HG02970 (cell line): Measurements from ENCODE around the gene SIK2.
"Not testable (repeated sequence)": the region's sequence is repeated elsewhere in the genome, so short reads cannot be mapped to it uniquely, and the experiment has no call there.

ENCODE experiments used
- ATAC-seq: cut with Tn5 transposase; IDR thresholded peaks from one replicate; pipeline ENCODE4 v1.9.1; 2021; ENCODE audit warnings: mild to moderate bottlenecking, moderate library complexity, moderate number of reproducible peaks; ENCODE audit not compliant: unreplicated experiment, low FRiP score

The SIK2 gene

DNA sequence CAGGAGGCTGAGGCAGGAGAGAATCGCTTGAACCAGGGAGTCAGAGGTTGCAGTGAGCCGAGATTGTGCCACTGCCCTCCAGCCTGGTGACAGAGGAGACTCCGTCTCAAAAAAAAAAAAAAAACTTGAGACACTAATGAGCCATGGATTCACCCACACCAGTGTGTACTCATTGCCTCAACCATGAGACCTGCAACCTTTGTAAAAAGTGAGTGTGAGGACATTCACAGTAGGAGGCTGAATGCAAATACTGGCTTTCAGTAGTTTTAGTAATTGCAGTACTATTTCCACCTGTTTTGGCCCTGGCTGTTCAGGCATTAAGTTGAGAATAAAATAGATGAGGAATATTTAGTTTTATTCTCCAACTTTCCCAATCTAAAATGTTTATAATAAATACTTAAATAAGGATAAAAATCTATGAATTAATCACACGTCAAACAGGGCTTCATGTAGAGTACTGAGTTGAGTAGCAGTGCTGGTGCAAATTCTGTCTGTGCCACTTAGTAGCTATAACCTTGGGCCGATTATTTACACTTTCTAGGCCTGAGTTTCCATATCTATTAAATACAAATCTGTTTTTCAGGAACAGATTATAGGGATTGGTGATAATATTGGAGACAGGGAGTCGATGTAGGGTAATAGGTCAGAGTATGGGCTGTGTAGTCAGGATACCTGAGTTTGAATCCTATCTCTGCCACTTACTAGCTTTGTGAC is 91.1 kb downstream of the SIK2 start:
- ATAC-seq = no peak

DNA sequence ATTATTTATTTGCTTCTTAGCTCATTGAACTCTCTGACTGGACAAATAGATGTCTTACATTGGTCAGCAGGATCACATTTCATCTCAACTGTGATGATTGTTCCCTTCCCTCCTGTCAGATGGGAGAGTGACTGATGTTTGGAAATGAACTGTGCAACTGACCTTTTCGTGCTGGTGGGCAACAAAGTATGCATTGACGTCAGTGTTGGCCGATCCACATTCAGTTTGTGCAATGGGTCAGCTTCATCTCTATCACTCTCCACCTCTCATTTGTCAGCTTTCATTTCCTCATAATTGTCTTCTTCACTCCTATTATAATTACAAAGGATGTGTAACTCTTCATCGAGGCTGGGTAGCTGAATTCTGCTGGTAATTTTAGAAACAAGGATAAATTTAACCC is 92.6 kb downstream of the SIK2 start:
- no peak for ATAC-seq

GRCh38 chr11:111696556-111696955 is 94.3 kb downstream of the SIK2 start:
- ATAC-seq = no peak

DNA sequence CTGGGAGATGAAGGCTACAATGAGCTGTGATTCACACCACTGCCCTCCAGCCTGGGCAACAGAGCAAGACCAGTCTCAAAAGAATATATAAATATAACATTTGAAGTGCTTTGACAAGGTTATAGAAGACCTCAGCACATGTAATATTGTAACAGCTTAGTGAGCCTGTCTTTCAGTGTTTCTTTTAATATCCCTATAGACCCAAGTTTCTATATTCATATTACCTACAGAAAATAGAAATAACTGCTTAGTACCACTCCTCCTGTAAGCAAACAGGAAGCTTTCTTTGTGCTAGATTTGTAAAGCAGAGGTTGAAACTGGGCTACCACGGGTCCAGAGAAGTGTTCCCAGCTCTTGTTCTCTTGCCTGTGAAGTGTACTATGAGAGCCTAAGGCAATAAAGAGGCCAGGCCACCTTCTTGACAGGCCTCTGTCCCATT is 95.7 kb downstream of the SIK2 start:
- ATAC-seq = no peak

- no peak for ATAC-seq
These were observed 96.8 kb downstream of the SIK2 start for GRCh38 chr11:111698852-111699559.

- no peak for ATAC-seq
These were observed 97.4 kb downstream of the SIK2 start for GRCh38 chr11:111699579-111700156.

DNA sequence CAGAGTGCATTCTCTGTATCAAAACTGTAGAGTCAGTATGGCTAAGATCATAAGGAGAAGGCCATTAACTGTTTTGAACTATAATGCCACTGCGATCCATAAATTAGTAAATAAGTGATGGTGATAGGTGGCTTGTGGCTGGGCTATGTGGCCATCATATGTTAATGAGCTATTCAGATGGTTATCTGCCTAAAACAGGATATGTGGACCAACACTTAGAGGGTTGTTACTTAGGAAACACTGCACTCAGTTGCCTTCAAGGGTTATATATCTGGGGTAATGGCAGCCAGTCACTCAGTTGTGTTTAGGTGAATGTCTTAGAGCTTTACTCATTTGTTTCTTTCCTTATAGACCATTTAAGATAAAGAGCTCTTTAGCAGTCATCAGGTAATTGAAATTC is 97.9 kb downstream of the SIK2 start:
- no peak for ATAC-seq

DNA sequence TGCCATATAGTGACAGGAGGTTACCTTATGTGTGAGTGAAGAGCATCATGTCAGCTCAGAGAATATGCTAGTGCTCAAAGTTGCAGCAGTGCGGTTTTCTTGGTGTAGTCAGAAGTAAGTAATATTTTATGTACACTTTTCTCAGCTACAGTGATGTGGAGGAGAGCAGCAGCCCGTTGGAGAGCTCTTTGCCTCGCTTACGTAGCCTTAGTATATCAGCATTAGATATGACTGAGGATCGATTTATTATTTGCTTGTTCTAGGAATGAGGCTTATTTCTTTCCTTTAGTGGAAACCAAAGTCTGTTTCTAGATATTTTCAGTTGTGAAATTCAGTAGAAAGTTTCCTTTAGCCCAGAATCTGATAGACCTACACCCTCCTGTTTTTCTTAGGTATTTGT is 100.4 kb downstream of the SIK2 start:
- ATAC-seq = no peak

GRCh38 chr11:111703576-111703975 is 101.3 kb downstream of the SIK2 start:
- no peak for ATAC-seq

GRCh38 chr11:111707039-111707690 is 104.9 kb downstream of the SIK2 start:
- no peak for ATAC-seq

GRCh38 chr11:111707691-111708067 is 105.4 kb downstream of the SIK2 start:
- ATAC-seq = no peak

GRCh38 chr11:111714522-111714921 is 112.3 kb downstream of the SIK2 start:
- ATAC-seq = no peak

DNA sequence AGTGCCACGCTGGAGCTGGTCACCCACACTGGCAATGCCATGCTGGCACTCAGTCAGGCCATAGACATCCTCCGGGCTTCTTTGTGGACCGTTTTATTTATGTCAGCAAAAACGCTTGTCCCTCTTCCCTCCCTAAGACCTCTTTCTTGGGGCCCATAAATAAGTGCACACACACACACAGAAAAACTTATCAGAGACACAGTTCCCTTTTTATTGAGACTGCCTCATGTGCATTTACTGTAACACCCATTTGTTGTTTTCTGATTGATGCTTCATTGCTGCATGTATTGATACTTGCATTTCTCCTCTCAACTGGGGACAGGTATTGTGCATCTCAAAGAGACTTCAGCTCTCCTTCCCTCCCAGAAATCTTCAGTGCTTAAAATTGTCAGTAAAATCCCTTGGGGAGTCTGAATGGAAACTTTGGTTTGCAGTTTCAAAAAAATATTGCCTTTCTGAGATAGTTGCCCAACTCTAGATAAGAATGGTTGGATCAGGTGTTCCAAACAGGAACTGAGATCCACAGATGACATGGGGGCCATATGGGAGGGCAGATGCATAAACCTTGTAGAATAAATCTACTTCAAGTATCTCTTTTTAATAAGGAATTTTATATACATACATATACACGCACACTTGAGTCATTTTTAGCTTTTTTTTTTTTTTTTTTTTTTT is 113.0 kb downstream of the SIK2 start:
- ATAC-seq = no peak

DNA sequence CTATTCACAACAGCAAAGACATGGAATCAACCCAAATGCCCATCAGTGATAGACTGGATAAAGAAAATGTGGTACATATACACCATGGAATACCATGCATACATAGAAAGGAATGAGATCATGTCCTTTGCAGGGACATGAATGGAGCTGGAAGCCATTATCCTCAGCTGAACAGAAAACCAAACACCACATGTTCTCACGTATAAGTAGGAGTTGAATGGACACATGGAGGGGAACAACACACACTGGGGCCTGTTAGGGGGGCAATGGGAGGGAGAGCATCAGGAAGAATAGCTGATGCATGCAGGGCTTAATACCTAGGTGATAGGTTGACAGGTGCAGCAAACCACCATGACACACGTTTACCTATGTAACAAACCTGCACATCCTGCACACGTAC is 115.4 kb downstream of the SIK2 start:
- not testable (repeated sequence) for ATAC-seq

GRCh38 chr11:111718436-111718835 is 116.2 kb downstream of the SIK2 start:
- ATAC-seq = no peak

DNA sequence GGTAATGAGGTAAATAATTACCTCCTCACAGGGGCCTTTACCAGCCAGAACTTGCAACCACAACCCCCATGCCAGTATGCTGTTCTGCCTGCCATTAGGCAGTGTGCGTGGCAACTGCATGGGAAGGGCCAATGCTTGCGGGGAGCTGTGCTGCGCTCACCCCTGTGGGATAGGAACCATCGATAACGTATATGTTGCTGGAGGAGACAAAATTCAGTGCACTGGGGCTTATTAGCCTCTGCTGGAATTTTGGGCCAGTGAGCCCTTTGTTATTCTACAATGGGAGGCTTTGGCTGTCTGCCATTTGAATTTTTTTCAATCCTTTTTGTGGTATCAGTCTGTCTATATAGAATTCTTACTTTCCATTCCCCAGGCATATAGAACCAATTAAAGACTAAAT is 116.6 kb downstream of the SIK2 start:
- no peak for ATAC-seq

GRCh38 chr11:111719379-111719778 is 117.1 kb downstream of the SIK2 start:
- ATAC-seq = no peak

DNA sequence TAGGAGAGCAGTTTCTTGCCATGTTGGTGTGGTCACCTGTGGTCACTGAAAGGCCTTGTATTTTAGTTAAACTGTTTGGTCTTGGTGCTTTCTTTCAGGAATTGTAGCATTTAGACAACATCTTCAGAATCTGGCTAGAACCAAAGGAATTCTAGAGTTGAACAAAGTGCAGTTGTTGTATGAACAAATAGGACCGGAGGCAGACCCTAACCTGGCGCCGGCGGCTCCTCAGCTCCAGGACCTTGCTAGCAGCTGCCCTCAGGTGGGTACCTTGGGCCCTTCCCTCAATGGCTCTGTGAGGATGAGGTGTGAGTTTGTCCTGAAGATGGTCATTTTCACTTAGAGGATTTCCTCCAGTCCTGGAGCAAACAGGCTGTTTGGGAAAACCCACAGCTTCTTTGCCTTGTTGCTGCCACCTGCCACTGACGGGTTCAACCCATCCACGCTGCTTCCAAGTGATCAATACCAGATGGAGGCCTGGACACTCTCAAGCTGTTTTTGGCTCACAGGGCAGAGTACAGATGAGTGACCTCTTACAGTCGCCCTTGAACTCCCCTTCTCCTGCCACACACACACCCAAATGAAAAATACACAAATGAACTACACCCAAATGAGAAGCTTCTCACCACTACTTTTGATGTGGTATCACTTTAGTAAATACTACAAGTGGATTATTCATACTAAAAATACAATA is 118.7 kb downstream of the SIK2 start:
- no peak for ATAC-seq

DNA sequence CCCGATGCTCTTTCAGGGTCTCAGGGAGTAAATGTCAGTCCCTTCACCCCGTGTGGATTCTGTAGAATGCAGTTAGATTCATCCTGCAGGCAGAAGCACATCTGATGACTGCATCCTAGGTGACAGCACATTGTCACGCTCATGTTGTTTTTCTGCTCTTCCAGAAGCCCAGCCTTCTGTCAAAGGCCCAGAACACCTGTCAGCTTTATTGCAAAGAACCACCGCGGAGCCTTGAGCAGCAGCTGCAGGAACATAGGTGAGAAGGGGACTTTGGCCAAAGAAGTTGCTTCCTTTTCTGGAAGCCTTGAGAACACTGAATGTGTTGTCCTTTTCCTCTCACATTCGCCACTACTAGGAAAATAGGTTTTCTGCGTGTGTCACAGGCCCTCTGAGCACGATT is 120.3 kb downstream of the SIK2 start:
- no peak for ATAC-seq

- ATAC-seq = no peak
These were observed 121.3 kb downstream of the SIK2 start for GRCh38 chr11:111723595-111723994.
